ENCODE results near the gene BEGAIN. TPM values are rescaled to one million over a fixed set of nuclear protein-coding genes. Genes with fewer than 3 reads are reported as not detected.

BEGAIN gene
- total and polyA plus RNA-seq, 2 donors (not counting 3 experiments of a cell fraction or from before 2014, with no cell fraction given), result 0.49 TPM; not detected in 1

DNA sequence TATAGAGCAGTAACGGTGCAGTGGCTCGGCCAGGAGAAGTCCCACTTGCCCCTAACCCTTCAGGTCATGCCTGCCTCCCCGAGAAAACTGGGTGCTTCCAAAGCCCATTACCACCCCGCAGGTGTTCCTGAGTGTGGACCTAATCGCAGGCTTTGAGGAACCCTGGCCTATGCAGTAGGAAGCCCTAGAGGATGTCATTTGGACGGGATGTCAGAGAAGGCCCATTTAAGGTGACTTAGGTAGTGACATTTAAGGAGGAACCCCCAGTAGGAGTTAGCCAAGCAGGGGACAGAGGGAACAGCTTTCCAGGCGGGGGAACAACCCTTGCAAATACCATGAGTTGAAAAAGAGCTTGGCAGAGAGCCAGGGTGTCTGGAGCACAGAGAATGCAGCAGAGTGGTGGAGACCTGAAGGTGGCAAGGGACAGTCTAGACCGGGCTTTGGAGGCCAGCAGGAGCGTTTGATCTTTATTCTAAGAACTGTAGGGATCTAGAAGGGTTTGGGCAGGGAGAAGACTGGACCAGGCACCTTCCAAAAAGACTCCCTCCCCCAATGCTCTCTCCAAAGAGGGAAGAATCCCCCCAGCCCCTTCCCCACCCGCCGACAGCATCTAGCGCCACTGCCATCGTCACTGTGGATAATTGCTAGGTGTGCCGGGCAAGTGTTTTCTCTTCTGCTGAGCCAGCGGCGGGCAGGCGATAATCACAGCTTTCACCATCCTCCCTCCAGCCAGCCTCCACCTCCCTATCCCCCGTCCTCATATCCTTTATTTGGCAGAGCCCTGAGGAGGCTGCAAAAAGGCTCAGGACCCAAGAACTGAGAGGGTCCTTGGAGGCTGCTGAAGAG is 33.3 kb upstream of the BEGAIN start:
- TF ChIP-seq MYC (IDR thresholded peaks at IDR 0.05; ENCODE audit: low read depth, low read length) (no peak), FOS (IDR thresholded peaks at IDR 0.05; ENCODE audit: borderline replicate concordance, insufficient read depth, low read length) (no peak), GATA2 (IDR thresholded peaks at IDR 0.05; ENCODE audit: insufficient read depth, insufficient read length, low read depth, low read length) (no peak), POLR2AphosphoS5 (IDR thresholded peaks at IDR 0.05; ENCODE audit: insufficient read depth, low read depth, low read length) (no peak), EZH2 (IDR thresholded peaks at IDR 0.05; ENCODE audit: borderline replicate concordance, low read depth, low read length, severe bottlenecking) (no peak)
- TF ChIP-seq, protein P1, sequence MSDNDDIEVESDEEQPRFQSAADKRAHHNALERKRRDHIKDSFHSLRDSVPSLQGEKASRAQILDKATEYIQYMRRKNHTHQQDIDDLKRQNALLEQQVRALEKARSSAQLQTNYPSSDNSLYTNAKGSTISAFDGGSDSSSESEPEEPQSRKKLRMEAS (IDR thresholded peaks at IDR 0.05; ENCODE audit: insufficient read depth, insufficient read length), result no peak
- TF ChIP-seq, protein P2, sequence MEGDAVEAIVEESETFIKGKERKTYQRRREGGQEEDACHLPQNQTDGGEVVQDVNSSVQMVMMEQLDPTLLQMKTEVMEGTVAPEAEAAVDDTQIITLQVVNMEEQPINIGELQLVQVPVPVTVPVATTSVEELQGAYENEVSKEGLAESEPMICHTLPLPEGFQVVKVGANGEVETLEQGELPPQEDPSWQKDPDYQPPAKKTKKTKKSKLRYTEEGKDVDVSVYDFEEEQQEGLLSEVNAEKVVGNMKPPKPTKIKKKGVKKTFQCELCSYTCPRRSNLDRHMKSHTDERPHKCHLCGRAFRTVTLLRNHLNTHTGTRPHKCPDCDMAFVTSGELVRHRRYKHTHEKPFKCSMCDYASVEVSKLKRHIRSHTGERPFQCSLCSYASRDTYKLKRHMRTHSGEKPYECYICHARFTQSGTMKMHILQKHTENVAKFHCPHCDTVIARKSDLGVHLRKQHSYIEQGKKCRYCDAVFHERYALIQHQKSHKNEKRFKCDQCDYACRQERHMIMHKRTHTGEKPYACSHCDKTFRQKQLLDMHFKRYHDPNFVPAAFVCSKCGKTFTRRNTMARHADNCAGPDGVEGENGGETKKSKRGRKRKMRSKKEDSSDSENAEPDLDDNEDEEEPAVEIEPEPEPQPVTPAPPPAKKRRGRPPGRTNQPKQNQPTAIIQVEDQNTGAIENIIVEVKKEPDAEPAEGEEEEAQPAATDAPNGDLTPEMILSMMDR (IDR thresholded peaks at IDR 0.05; ENCODE audit: extremely low read depth in 1 of 2, insufficient read depth in 1 of 2, low read depth in 1 of 2, low read length in 2 of 2), result no peak
- Histone ChIP-seq H2AFZ (ENCODE audit: low read depth, low read length) (no peak overlapping the region), H3K9ac (replicated peaks; ENCODE audit: extremely low read depth, insufficient read depth, low read length) (no peak overlapping the region), H3K36me3 (ENCODE audit: control insufficient read depth in 2 of 2, extremely low read depth in 1 of 2, insufficient read depth in 2 of 2, low read length in 2 of 2) (no peaks in the 10 kb centered on the region), H3K9me1 (replicated peaks; ENCODE audit: control insufficient read depth, extremely low read depth, insufficient read depth, low read length) (no peaks in the 10 kb centered on the region), H4K20me1 (replicated peaks; ENCODE audit: control insufficient read depth, extremely low read depth, insufficient read depth, low read length) (no peaks in the 10 kb centered on the region), H3K4me2 (ENCODE audit: insufficient read depth, low read length) (no peak overlapping the region), H3K4me1 (ENCODE audit: control insufficient read depth, extremely low read depth, insufficient read depth, low read length) (no peaks in the 10 kb centered on the region), H3K9me3 (replicated peaks; ENCODE audit: control insufficient read depth, insufficient read depth, low read length) (no peaks in the 10 kb centered on the region), H3K27me3 (ENCODE audit: control insufficient read depth in 2 of 2, insufficient read depth in 2 of 2, low read length in 2 of 2) (peaks cover 14 to 22% of the 10 kb centered on the region in 2 experiments), H3K79me2 (ENCODE audit: control insufficient read depth, insufficient read depth, low read length) (no peaks in the 10 kb centered on the region), H3K27ac (ENCODE audit: insufficient read depth, low read depth, low read length) (no peak overlapping the region), H3K4me3 (replicated peaks in 1 of 3; ENCODE audit: insufficient read depth in 1 of 3, low read depth in 1 of 3, low read length in 3 of 3) (no peak overlapping the region)
- no TSS peak for BruUV-seq (replicated peaks)
- intact Hi-C loops (cut with micrococcal nuclease), result no loop called here
- dilution Hi-C loops (cut with MboI; ENCODE audit: extremely low pct_ligation_motif_present, low sequenced_read_pairs), result no loop called here
- CTCF ChIA-PET, result interaction anchor here (0.9 kb wide), 1 partner anchor 25 kb away, joined by 4 read pairs; no protein-coding TSS in a partner anchor
- POLR2A ChIA-PET, result no interaction called here
- no peak for FAIRE-seq
- DNase-seq (ENCODE audit: low read depth, low spot score), result no peak
